GM18511 (cell line): ENCODE results near the gene DPH3.
A peak's percentile ranks its signal among the peaks of the same experiment; 100 is the strongest.

Experiments used
- ATAC-seq: cut with Tn5 transposase; IDR thresholded peaks from one replicate; pipeline ENCODE4 v1.9.1; 2021; ENCODE audit warnings: mild to moderate bottlenecking, moderate library complexity; ENCODE audit not compliant: unreplicated experiment

DPH3 gene

GRCh38 chr3:16257309-16257708 is 7.4 kb downstream of the DPH3 start:
- no peak for ATAC-seq

GRCh38 chr3:16255726-16256125 is 9.0 kb downstream of the DPH3 start:
- ATAC-seq = no peak

- no peak for ATAC-seq
Observed at GRCh38 chr3:16255326-16255725, 9.4 kb downstream of the DPH3 start.

GRCh38 chr3:16254916-16255315 is 9.8 kb downstream of the DPH3 start:
- ATAC-seq = no peak

- no peak for ATAC-seq
Observed at GRCh38 chr3:16253601-16254000, 11.1 kb downstream of the DPH3 start.

GRCh38 chr3:16252988-16253387 is 11.8 kb downstream of the DPH3 start:
- peak; percentile 24 for ATAC-seq

GRCh38 chr3:16252243-16252978 is 12.3 kb downstream of the DPH3 start:
- peak; percentile 41 for ATAC-seq

GRCh38 chr3:16251316-16252085 is 13.2 kb downstream of the DPH3 start:
- ATAC-seq = no peak

GRCh38 chr3:16249886-16250285 is 14.9 kb downstream of the DPH3 start:
- no peak for ATAC-seq

GRCh38 chr3:16249336-16249735 is 15.4 kb downstream of the DPH3 start:
- no peak for ATAC-seq

GRCh38 chr3:16248556-16248955 is 16.2 kb downstream of the DPH3 start:
- no peak for ATAC-seq

- ATAC-seq = peak; percentile 88
Observed at GRCh38 chr3:16247282-16248061, 17.3 kb downstream of the DPH3 start.

GRCh38 chr3:16245609-16246008 is 19.1 kb downstream of the DPH3 start:
- ATAC-seq = no peak

- ATAC-seq = no peak
Observed at GRCh38 chr3:16243706-16244490, 20.8 kb downstream of the DPH3 start.

GRCh38 chr3:16242177-16242576 is 22.6 kb downstream of the DPH3 start:
- ATAC-seq = no peak

GRCh38 chr3:16241225-16241624 is 23.5 kb downstream of the DPH3 start:
- ATAC-seq = no peak

- no peak for ATAC-seq
Observed at GRCh38 chr3:16240229-16241023, 24.3 kb downstream of the DPH3 start.

- ATAC-seq = no peak
Observed at GRCh38 chr3:16239780-16240179, 25.0 kb downstream of the DPH3 start.

- ATAC-seq = no peak
Observed at GRCh38 chr3:16239086-16239770, 25.5 kb downstream of the DPH3 start.
